Upper lobe of left lung (tissue), 6 donors: Measurements from ENCODE around the gene PAQR5. TPM values are rescaled to one million over a fixed set of nuclear protein-coding genes. Genes with fewer than 3 reads are reported as not detected.

ENCODE experiments used
- ATAC-seq, 2 donors: fragments of 200-7000 bp; cut with Tn5 transposase; one replicate each; pipeline ENCODE4 v1.9.1; 2022; ENCODE audit warnings: mild to moderate bottlenecking in 2 of 2, moderate library complexity in 2 of 2; ENCODE audit not compliant: low FRiP score in 2 of 2
- DNase-seq, 2 donors: peaks; one replicate each; pipeline ENCODE4 v3.0.0-alpha.2; 2019 to 2020
- H3K27ac ChIP-seq, 4 donors: fragments of 200-600 bp; sonication (generic); one replicate each; pipeline ENCODE4 v1.5.1; 2016 to 2019
- H3K27me3 ChIP-seq, 4 donors: fragments of 200-600 bp; sonication (generic); one replicate each; pipeline ENCODE4 v1.5.1; 2017 to 2019
- H3K36me3 ChIP-seq, 4 donors: fragments of 200-600 bp; sonication (generic); one replicate each; pipeline ENCODE4 v1.5.1; 2016 to 2019
- H3K4me1 ChIP-seq, 4 donors: fragments of 200-600 bp; sonication (generic); one replicate each; pipeline ENCODE4 v1.5.1; 2018 to 2019
- H3K4me3 ChIP-seq, 4 donors: fragments of 200-600 bp; sonication (generic); one replicate each; pipeline ENCODE4 v1.5.1; 2017 to 2019; ENCODE audit warnings: mild to moderate bottlenecking in 2 of 4, moderate library complexity in 1 of 4
- H3K9me3 ChIP-seq, 4 donors: fragments of 200-600 bp; sonication (generic); one replicate each; pipeline ENCODE4 v1.5.1; 2018 to 2019
- CTCF ChIP-seq, 6 experiments: fragments of 450-650 bp in 4 of 6; fragments of 200-600 bp in 2 of 6; sonication (generic) in 2 of 6; IDR thresholded peaks; one replicate each; pipeline ENCODE4 v1.5.1; 2016 to 2019; ENCODE audit warnings: antibody characterized with exemption in 6 of 6
- EP300 ChIP-seq, 4 donors: sonication (generic); formaldehyde crosslinking; IDR thresholded peaks; one replicate each; pipeline ENCODE4 v1.5.1; 2017; ENCODE audit warnings: antibody characterized with exemption in 4 of 4, control low read depth in 2 of 4
- POLR2A ChIP-seq, 4 donors: fragments of 450-650 bp; IDR thresholded peaks; one replicate each; pipeline ENCODE4 v1.5.1; 2016 to 2017; ENCODE audit warnings: antibody characterized with exemption in 4 of 4, mild to moderate bottlenecking in 2 of 4
- POLR2AphosphoS5 ChIP-seq, 2 donors: sonication (generic); formaldehyde crosslinking; IDR thresholded peaks; one replicate each; pipeline ENCODE4 v1.5.1; 2017; ENCODE audit warnings: antibody characterized with exemption in 2 of 2
- WGBS, 2 donors: methylation state at CpG; one replicate each; pipeline ENCODE4 v1.1.5; 2017 to 2018; 5-methylcytosine and 5-hydroxymethylcytosine counted together
- total RNA-seq, 6 donors: library from RNA; depleted of rRNA in 4 of 6; stranded (reverse); fragments of >200 nt in 4 of 6; gene quantifications; one replicate each; pipeline versions ENCODE4 v1.1.0 to v1.2.1, GENCODE V29; 2016 to 2021
- donor health status: DM: no; HTN: no; CAD: no; lungs with moderate emphysema.
- donor health status: DM: no; HTN: yes; CAD: no; lungs with severe emphysema.

The PAQR5 gene
- total RNA-seq, 6 donors from 2014 or later = 15.5 to 39.8 (median 26.5) TPM

- no peak overlapping the region for H3K4me3 ChIP-seq
- H3K27ac ChIP-seq = no peak overlapping the region
- ATAC-seq (no peak), DNase-seq (no peak)
- no peaks in the 10 kb centered on the region for H3K27me3 ChIP-seq
- TF ChIP-seq POLR2AphosphoS5 (IDR thresholded peaks at IDR 0.05) = no peak
- TF ChIP-seq EP300 (IDR thresholded peaks at IDR 0.05) = no peak
- no peak for TF ChIP-seq CTCF (IDR thresholded peaks at IDR 0.05)
- no peak for TF ChIP-seq POLR2A (IDR thresholded peaks at IDR 0.05)
- peaks cover 0 to 20% (median 6%) of the 10 kb centered on the region in 4 donors for H3K4me1 ChIP-seq
- no peaks in the 10 kb centered on the region for H3K9me3 ChIP-seq
- H3K36me3 ChIP-seq = no peaks in the 10 kb centered on the region
Observed at GRCh38 chr15:69412274-69412673, 113.6 kb downstream of the PAQR5 start.

- no peak overlapping the region for H3K4me3 ChIP-seq
- H3K36me3 ChIP-seq = no peaks in the 10 kb centered on the region
- DNase-seq (no peak), ATAC-seq (no peak)
- H3K27ac ChIP-seq = no peak overlapping the region
- H3K9me3 ChIP-seq = no peaks in the 10 kb centered on the region
- WGBS, 2 donors = 65% methylated on average over 1 of the region's 1 CpG
- H3K27me3 ChIP-seq = no peaks in the 10 kb centered on the region
- H3K4me1 ChIP-seq = peaks cover 0 to 20% (median 6%) of the 10 kb centered on the region in 4 donors
- TF ChIP-seq CTCF (IDR thresholded peaks at IDR 0.05) (no peak), POLR2AphosphoS5 (IDR thresholded peaks at IDR 0.05) (no peak), POLR2A (IDR thresholded peaks at IDR 0.05) (no peak), EP300 (IDR thresholded peaks at IDR 0.05) (no peak)
Observed at GRCh38 chr15:69412701-69413100, 114.0 kb downstream of the PAQR5 start.

GRCh38 chr15:69413822-69414700 is 115.3 kb downstream of the PAQR5 start, which contains the start of gene KIF23:
TSS of gene KIF23 (plus strand) at chr15:69414349. CDS start at chr15:69414466, 117 bp downstream.
- H3K36me3 ChIP-seq = no peaks in the 10 kb centered on the region
- peak within 1 kb of the TSS; percentile 22 to 78 (median 58) for H3K27ac ChIP-seq
- ATAC-seq (peak; percentile 96 to 99), DNase-seq (peak; percentile 95 to 98)
- no peaks in the 10 kb centered on the region for H3K27me3 ChIP-seq
- peaks cover 0 to 20% (median 6%) of the 10 kb centered on the region in 4 donors for H3K4me1 ChIP-seq
- peak within 1 kb of the TSS; percentile 75 to 89 (median 79) for H3K4me3 ChIP-seq
- peak; percentile 32 to 69 for TF ChIP-seq POLR2AphosphoS5 (IDR thresholded peaks at IDR 0.05)
- TF ChIP-seq EP300 (IDR thresholded peaks at IDR 0.05) = no peak
- TF ChIP-seq POLR2A (IDR thresholded peaks at IDR 0.05) = peak in 1 of 4 donors; percentile 20
- 4% methylated on average over 31 of the region's 78 CpGs for WGBS, 2 donors
- H3K9me3 ChIP-seq = no peaks in the 10 kb centered on the region

DNA sequence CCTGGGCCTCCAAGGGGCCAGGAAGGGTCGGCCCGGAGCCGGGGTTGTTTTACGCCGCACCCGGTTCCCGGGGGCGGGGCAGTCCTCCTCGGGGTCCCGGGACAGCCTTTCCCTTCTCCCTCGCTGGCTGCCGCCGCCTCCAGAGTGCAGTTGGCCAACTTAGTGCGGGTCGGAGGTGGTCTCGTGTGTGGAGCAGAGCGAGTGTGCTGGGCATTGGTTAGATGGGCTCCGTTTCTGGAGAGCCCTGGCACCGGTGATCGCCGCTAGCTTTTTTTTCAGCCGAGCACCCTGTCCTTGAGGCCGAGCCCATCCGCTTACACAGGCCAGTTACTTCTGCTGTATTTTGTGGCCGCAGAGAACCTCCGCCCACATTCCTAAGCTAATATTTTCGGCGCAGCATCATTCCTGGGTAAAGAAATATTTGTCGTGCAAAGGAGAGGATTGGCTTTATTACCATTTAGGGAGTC is 116.0 kb downstream of the PAQR5 start:
- no peaks in the 10 kb centered on the region for H3K36me3 ChIP-seq
- ATAC-seq (peak; percentile 79 to 91), DNase-seq (peak in 1 of 2 donors; percentile 32)
- H3K4me3 ChIP-seq = peak overlapping the region; percentile 75 to 89 (median 79)
- H3K27ac ChIP-seq = peak overlapping the region; percentile 21 to 78 (median 58)
- no peaks in the 10 kb centered on the region for H3K9me3 ChIP-seq
- TF ChIP-seq EP300 (IDR thresholded peaks at IDR 0.05) (no peak), POLR2AphosphoS5 (IDR thresholded peaks at IDR 0.05) (no peak), CTCF (IDR thresholded peaks at IDR 0.05) (no peak), POLR2A (IDR thresholded peaks at IDR 0.05) (no peak)
- H3K4me1 ChIP-seq = peaks cover 0 to 20% (median 6%) of the 10 kb centered on the region in 4 donors
- no peaks in the 10 kb centered on the region for H3K27me3 ChIP-seq
- 0 to 1% methylated on average over 24 to 28 of the region's 29 CpGs for WGBS, 2 donors

GRCh38 chr15:69415381-69415780 is 116.7 kb downstream of the PAQR5 start:
- no peak overlapping the region for H3K27ac ChIP-seq
- TF ChIP-seq CTCF (IDR thresholded peaks at IDR 0.05) (no peak), POLR2A (IDR thresholded peaks at IDR 0.05) (no peak), EP300 (IDR thresholded peaks at IDR 0.05) (no peak), POLR2AphosphoS5 (IDR thresholded peaks at IDR 0.05) (no peak)
- 83 to 85% methylated on average over 3 of the region's 3 CpGs for WGBS, 2 donors
- H3K36me3 ChIP-seq = peaks cover 0 to 3% (median 0%) of the 10 kb centered on the region in 4 donors
- H3K4me1 ChIP-seq = peaks cover 0 to 20% (median 6%) of the 10 kb centered on the region in 4 donors
- H3K4me3 ChIP-seq = peak overlapping the region in 1 of 4 donors; percentile 75
- H3K27me3 ChIP-seq = no peaks in the 10 kb centered on the region
- ATAC-seq (no peak), DNase-seq (no peak)
- no peaks in the 10 kb centered on the region for H3K9me3 ChIP-seq
